Measurements from ENCODE around the gene HTN3.

DNA sequence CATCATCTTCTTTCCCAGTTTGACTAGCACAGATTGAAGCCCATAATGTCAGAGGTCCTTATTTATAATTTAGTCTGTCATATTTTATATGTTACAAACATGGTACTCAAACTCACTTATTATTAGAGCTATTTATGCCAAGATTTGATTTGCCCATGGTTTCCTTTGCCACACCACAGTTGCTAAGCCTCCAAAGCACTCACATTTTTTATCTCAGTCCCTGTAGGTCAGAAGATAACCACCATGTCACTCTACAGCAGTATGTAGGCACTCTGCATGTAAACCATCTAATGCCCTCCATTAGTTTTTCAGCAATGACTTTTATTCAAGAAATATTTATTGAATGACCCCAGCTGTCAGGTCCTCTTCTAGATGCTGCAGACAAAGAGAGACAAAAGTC lies 25.8 kb upstream of the HTN3 start:
- no peak for TF ChIP-seq GATA3 (IDR thresholded peaks at IDR 0.05; ENCODE audit: low read depth, low read length)
- TF ChIP-seq GATA2 (IDR thresholded peaks at IDR 0.05; ENCODE audit: low read depth, low read length), result no peak
